Osteocyte (in vitro differentiated cells): ENCODE results near the gene SRGAP3. TPM values are rescaled to one million over a fixed set of nuclear protein-coding genes. Genes with fewer than 3 reads are reported as not detected.
"Not testable (repeated sequence)": the region's sequence is repeated elsewhere in the genome, so short reads cannot be mapped to it uniquely, and the experiment has no call there.

Experiments
- DNase-seq: peaks from one replicate; pipeline ENCODE4 v3.0.0; 2021; ENCODE audit warnings: mixed read lengths; ENCODE audit not compliant: unreplicated experiment; ENCODE audit errors: extremely low spot score
- H3K27ac Mint-ChIP-seq: one replicate; pipeline ENCODE4 v1.8.0; 2021; ENCODE audit warnings: mild to moderate bottlenecking, mixed read lengths; ENCODE audit not compliant: unreplicated experiment
- H3K27me3 Mint-ChIP-seq: one replicate; pipeline ENCODE4 v1.8.0; 2021; ENCODE audit warnings: mixed read lengths; ENCODE audit not compliant: unreplicated experiment
- H3K36me3 Mint-ChIP-seq: one replicate; pipeline ENCODE4 v1.8.0; 2021; ENCODE audit warnings: mixed read lengths; ENCODE audit not compliant: unreplicated experiment
- H3K4me1 Mint-ChIP-seq: one replicate; pipeline ENCODE4 v1.8.0; 2021; ENCODE audit warnings: mixed read lengths; ENCODE audit not compliant: unreplicated experiment
- H3K4me3 Mint-ChIP-seq: one replicate; pipeline ENCODE4 v1.8.0; 2021; ENCODE audit warnings: mild to moderate bottlenecking, moderate library complexity, mixed read lengths; ENCODE audit not compliant: unreplicated experiment
- H3K9me3 Mint-ChIP-seq: one replicate; pipeline ENCODE4 v1.8.0; 2021; ENCODE audit warnings: mixed read lengths; ENCODE audit not compliant: unreplicated experiment
- CTCF ChIP-seq: fragments of 200-600 bp; sonication (generic); IDR thresholded peaks from 2 replicates; pipeline ENCODE4 v1.5.0; 2021; ENCODE audit warnings: antibody characterized with exemption, mild to moderate bottlenecking, moderate library complexity
- long read RNA-seq: library from polyadenylated mRNA; unstranded; transcript quantifications from one replicate; pipeline ENCODE4 v2.0.0, GENCODE V29; 2021
- total RNA-seq: library from RNA; stranded (reverse); gene quantifications from 2 replicates; pipeline ENCODE4 v1.2.1, GENCODE V29; 2021

SRGAP3 gene
- 1.5 and 2.6 TPM in 2 replicates for total RNA-seq
- long read RNA-seq, partial matches to known transcripts: 5 of 8 reads
- long read RNA-seq, other reads (novel, unspliced or antisense): 3 of 8 reads

- peaks cover 73% of the 10 kb centered on the region for H3K27me3 Mint-ChIP-seq
- peak within 1 kb of the TSS; percentile 74 for H3K4me3 Mint-ChIP-seq
- DNase-seq: peak; percentile 87
- H3K27ac Mint-ChIP-seq: no peak within 1 kb of the TSS
- H3K4me1 Mint-ChIP-seq: peaks cover 21% of the 10 kb centered on the region
- TF ChIP-seq CTCF: peak; percentile 30
- no peaks in the 10 kb centered on the region for H3K36me3 Mint-ChIP-seq
- no peaks in the 10 kb centered on the region for H3K9me3 Mint-ChIP-seq
These were observed at the start of gene SRGAP3 for GRCh38 chr3:9249273-9250192. SRGAP3 (minus strand) TSS chr3:9249646; CDS start chr3:9248951, 695 bp downstream.

DNA sequence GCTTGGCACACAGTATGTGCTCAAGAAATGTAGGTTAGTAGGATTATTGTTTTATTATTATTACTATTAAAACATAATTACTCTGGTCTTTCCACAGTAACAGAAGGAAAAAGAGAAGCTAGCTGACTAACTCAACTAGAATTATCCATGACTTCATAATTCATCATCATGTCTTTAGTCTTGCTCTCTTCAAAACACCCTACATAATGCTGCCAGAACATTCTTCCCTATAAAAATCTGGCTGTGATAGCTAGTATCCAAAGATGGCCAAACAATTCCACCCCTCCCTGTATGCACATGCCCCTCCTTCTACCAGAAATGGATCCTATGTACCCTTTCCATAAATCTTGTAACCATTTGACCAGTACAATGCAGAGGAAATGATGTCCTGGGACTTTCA, 48.8 kb upstream of the SRGAP3 start:
- Mint-ChIP-seq H3K4me1 (peaks cover 4% of the 10 kb centered on the region), H3K27me3 (peaks cover 33% of the 10 kb centered on the region), H3K4me3 (no peak overlapping the region), H3K9me3 (no peaks in the 10 kb centered on the region), H3K36me3 (no peaks in the 10 kb centered on the region), H3K27ac (no peak overlapping the region)
- no peak for TF ChIP-seq CTCF
- DNase-seq: no peak

DNA sequence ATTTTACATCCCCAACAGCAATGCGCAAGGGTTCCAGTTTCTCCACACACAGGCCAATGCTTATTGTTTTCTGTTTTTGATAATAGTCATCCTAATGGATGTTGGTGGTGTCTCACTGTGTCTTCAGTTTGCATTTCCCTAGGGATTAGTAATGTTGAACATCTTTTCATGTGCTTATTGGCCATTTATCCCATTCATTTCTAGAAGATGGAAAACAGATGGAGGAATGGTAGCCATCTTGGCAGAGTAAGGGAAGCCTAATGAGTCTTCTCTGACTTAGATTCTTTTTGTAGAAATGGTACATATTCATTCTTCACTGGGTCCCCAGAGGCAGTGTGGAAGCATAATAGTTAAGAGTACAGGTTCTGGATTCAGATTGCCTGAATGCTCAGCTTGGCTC, 46.8 kb upstream of the SRGAP3 start:
- Mint-ChIP-seq H3K9me3 (no peaks in the 10 kb centered on the region), H3K27ac (no peak overlapping the region), H3K27me3 (peaks cover 45% of the 10 kb centered on the region), H3K4me1 (no peaks in the 10 kb centered on the region), H3K36me3 (no peaks in the 10 kb centered on the region), H3K4me3 (no peak overlapping the region)
- no peak for TF ChIP-seq CTCF
- DNase-seq: no peak

DNA sequence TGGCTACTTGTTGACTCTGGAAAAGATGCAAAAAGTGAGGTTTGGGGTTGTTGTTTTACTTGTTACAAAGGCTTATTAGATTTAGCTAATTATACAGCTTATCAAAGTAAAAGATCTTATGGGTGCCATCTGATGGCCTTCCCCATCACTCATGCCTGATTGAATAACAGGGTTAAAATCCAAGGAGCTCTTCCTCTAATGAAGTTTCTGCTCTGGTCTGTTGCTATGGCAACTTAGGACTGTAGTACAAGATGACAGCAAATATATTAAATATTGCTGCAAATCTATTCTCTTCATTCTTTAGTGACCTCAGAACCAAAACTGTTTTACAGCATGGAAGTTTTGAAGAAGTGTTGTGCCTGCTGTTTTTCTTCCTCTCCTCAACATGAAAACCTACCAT, 45.6 kb upstream of the SRGAP3 start:
- DNase-seq: no peak
- Mint-ChIP-seq H3K27ac (no peak overlapping the region), H3K27me3 (peaks cover 52% of the 10 kb centered on the region), H3K4me1 (no peaks in the 10 kb centered on the region), H3K4me3 (no peak overlapping the region), H3K36me3 (no peaks in the 10 kb centered on the region), H3K9me3 (no peaks in the 10 kb centered on the region)
- no peak for TF ChIP-seq CTCF

DNA sequence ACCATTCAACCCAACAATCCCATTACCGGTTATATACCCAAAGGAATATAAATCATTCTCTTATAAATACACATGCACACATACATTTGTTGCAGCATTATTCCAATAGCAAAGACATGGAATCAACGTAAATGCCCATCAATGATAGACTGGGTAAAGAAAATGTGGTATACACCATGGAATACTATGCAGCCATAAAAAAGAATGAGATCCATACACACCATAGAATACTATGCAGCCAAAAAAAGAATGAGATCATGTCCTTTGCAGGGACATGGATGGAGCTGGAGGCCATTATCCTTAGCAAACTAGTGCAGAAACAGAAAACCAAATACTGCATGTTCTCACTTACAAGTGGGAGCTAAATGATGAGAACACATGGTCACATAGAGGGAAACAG, 44.5 kb upstream of the SRGAP3 start:
- DNase-seq, H3K36me3 Mint-ChIP-seq: not testable (repeated sequence)

More for the DNA sequence above, 44.5 kb upstream of the SRGAP3 start:
- not testable (repeated sequence) for H3K4me3 Mint-ChIP-seq, H3K4me1 Mint-ChIP-seq, H3K27ac Mint-ChIP-seq, H3K9me3 Mint-ChIP-seq
- peaks cover 52% of the 10 kb centered on the region for H3K27me3 Mint-ChIP-seq
